Thyroid gland (tissue), 4 donors: ENCODE measurements around the gene CEP72.

Source experiments
- CTCF ChIP-seq, 6 experiments: fragments of 200-600 bp in 3 of 6; fragments of 450-650 bp in 3 of 6; sonication (generic) in 3 of 6; IDR thresholded peaks; one replicate each; pipeline ENCODE4 v1.5.1; 2016 to 2019; ENCODE audit warnings: antibody characterized with exemption in 6 of 6, mild to moderate bottlenecking in 2 of 6, inconsistent platforms in 1 of 6, moderate library complexity in 1 of 6
- POLR2A ChIP-seq, 2 donors: fragments of 450-650 bp; IDR thresholded peaks; one replicate each; pipeline ENCODE4 v1.6.1; 2017; ENCODE audit warnings: antibody characterized with exemption in 2 of 2, mild to moderate bottlenecking in 2 of 2, moderate library complexity in 1 of 2

- TF ChIP-seq CTCF (IDR thresholded peaks at IDR 0.05) (no peak), POLR2A (IDR thresholded peaks at IDR 0.05) (no peak)
Observed at GRCh38 chr5:646396-647201, 34.5 kb downstream of the CEP72 start.
